Measurements from ENCODE around the gene EPB41.
"Not testable (repeated sequence)": the region's sequence is repeated elsewhere in the genome, so short reads cannot be mapped to it uniquely, and the experiment has no call there.

EPB41 gene

DNA sequence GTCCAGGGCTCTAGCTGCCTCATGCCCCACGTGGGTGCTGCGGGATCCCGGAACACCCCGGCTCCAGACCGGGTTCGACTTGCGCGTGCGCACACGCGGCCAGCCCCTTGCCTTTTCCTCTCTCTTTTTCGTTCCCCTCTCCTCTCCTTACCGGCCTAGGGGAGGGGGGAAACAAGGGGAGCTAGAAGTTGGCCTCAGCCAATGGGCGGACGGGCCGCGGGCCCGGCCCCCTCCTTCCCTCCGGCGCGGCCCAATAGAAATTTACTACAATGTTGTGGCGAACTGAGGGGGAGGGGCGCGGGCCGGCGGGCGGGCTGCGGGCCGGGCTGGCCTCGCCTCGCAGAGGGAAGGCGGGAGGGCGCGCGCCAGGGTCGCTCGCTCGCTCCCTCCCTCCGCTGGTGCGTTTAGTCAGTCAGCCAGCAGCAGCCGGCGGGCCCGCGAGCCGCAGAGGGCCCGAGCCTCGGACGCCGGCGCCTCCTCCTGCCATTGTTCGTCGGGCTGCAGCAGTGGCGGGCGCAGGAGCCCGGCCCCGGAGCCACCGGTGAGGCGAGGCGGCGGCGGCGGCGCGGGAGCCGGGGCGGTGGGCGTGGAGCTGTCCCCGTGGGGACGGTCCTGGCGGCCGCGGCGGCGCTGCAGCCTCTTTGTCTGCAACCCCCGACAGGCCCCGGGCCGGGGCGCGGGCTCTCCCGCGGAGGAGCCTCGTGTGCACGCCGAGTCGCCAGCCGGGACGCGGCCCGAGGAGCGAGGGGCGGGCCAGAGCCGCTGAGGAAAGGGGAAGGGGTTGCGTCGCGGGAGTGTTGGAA lies at the start of gene EPB41:
TSS of gene EPB41 (plus strand) at position 342 of the 803 bp plus-strand sequence. CDS start 72,869 bp downstream, outside the sequence.
- Histone ChIP-seq H3K27ac (peak within 1 kb of the TSS in 16 of 21 experiments; percentile 9 to 76 (median 55)), H3K4me3 (peak within 1 kb of the TSS; percentile 52 to 94 (median 62))

DNA sequence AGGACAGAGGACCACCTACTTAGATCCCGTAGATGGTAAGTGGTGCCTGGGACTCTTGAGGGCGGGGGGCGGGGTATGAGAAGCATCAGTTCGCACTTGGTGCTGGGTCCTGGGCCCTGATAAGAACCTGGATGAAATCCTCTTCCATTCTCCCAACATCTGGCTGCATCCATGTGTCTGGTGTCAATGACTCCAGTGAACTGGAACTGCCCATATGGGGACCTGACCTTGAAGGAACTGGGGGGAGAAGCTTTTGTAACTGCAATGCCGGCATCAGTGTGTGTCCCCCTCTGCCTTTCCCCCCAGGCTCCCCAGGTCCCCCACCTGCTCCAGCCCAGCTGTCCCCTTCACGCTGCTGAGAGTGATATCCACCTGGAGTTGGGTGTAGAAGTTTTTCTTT lies 49.7 kb upstream of the EPB41 start:
- no peak overlapping the region for H3K27ac ChIP-seq
- no peak overlapping the region for H3K4me3 ChIP-seq

DNA sequence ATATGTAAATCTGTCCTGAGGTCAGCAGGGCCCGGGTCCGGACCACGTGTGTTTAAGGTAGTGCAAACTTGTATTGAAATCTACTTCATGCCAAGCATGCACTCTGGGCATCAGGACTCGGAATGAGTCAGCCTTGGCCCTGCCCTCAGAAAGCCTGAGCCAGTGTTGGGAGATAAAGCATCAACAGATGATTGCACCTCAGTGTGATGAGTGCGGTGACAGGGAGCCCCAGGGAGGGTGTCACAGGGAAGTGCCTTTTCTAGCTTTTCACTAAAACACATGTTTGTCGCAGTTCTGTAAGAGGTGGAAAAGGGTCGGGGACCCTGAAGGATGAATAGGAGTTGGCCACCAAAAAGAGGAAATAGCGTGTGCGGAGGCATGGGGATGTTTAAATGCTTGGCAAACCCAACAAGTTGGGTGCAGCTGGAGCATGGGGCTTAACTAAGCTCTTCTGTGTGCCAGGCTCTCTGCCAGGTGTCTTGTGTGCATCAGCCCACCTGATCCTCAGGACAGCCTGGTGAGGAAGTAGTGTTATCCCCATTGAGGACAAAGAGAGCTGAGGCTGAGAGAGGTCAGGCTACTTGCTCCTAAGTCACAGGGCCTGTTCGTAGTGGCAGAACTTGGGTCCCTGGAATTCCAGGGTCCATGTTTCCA lies 48.2 kb upstream of the EPB41 start:
- H3K27ac ChIP-seq, result no peak overlapping the region
- no peak overlapping the region for H3K4me3 ChIP-seq

DNA sequence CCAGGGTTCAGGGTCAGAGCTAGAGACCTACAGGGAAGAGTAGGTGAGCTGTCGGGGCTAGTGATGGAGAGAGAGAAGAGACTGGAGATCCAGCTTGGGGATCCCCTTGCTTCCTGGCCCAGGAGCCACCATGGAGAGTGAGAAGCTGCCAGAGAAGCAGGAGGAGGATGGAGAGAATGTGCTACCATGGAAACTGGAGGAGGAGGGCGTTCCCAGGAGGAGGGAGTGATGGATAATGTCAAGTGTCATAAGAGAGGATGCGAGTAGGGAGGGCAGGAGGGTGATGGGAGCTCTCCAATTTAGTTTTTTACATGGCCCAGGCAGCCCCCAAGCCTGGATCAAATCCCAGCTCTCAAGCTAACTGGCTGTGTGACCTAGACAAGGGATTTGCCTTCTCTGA lies 46.5 kb upstream of the EPB41 start:
- Histone ChIP-seq H3K4me3 (no peak overlapping the region), H3K27ac (no peak overlapping the region)

DNA sequence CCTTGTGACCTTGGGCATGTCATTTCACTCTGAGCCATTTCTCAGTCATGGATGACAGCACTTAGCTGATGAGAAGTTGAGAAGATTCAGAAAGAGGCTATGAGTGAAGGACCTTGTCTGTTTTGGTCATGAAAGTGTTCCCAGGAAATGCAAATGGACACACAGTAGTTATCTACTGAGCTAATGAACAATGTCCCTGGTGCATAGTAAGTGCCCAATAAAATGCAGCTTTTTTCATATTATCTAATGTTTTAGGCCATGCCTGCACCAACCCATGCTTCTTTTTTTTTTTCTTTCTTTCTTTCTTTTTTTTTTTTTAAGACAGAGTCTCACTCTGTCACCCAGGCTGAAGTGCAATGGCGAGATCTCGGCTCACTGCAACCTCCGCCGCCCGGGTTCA lies 44.4 kb upstream of the EPB41 start:
- Histone ChIP-seq H3K27ac (no peak overlapping the region), H3K4me3 (no peak overlapping the region)

DNA sequence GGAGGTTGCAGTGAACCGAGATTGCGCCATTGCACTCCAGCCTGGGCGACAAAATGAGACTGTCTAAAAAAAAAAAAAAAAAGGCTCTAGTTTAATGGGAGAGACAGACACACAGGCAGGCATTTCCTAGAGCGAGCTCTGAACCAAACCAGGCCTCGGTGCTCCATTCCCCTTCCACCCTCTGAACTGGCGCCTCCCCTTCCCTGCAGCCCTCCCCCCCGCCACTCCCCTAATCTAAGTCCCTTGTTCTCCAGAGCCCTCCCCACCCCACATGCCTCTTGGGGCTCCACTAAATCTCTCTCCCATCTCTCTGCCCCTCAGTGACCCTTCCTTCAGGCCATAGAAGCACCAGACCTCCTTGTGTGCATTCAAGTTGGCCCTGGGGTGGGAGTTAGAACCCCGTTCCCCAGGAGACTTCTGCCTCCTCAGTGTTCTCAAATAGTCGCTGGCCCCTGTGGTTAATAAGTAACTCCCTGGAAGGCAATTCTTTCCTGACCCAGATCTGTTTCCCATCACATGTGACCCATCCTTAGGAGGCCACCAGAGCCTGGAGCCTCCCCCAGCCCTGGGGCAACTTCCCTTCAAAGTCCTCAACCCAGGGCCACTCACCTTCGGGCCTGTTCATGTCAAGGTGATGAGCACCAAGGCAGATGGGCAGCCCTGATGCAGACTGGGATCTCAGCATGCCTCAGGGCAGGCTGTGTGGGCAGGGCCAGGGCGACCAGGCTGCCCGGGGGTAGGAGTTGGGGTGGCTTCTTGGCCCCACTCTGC lies 42.6 kb upstream of the EPB41 start:
- no peak overlapping the region for H3K4me3 ChIP-seq
- no peak overlapping the region for H3K27ac ChIP-seq

DNA sequence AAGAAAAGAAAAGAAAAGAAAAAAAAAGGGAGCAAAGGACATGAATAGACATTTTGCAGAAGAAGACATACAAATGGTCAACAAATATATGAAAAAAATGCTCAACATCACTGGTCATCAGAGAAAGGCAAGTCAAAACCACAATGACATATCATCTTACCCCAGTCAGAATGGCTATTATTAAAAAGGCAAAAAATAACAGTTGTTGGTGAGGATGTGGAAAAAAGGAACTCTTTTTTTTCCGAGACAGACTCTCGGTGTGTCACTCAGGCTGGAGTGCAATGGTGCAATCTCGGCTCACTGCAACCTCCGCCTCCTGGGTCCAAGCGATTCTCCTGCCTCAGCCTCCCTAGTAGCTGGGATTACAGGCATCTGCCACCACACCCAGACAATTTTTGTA lies 39.2 kb upstream of the EPB41 start:
- H3K27ac ChIP-seq, H3K4me3 ChIP-seq: not testable (repeated sequence)

DNA sequence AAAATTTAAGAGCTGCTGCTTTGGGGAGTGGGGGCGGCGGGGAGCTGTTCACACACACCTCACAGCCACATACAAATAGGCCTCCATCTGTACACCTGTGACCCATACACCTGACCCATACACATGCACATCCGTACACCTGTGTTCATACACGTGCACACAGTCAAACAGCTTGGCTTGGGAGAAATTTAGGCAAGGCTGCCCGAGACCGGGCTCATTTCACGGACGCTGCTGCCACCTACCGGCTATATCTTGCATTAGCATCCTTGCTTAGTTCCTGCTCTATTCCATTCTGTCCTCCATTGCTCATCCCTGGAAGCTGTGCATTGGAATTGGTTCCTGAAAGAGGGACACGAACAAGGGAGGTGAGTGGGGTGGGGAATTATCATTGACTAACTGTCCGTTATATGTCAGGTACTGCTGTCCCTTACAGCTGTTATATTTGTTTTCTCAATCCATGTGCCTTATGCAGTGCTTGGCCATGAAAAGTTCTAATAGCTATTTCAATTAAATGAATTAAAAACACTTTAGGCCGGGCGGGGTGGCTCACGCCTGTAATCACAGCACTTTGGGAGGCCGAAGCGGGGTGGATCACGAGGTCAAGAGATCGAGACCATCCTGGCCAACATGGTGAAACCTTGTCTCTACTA lies 37.1 kb upstream of the EPB41 start:
- H3K4me3 ChIP-seq, result no peak overlapping the region

DNA sequence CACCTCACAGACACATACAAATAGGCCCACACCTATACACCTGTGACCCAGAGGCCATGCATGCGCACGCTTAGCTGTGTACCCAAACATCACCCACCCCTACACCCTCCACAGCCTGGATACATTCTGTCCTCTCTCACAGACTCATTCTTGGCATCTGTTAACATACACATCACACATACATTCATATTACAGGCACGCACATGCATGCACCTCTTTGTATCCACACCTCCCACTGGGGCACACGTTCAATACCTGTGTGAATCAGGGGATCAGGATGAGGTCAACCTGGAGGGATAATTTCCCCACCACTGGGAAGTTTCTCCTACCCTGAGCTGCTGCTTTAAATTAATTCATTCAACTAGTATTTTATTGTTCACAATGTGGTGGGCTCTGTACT lies 35.6 kb upstream of the EPB41 start:
- no peak overlapping the region for H3K4me3 ChIP-seq
- no peak overlapping the region for H3K27ac ChIP-seq

More for the DNA sequence above, 37.1 kb upstream of the EPB41 start:
- H3K27ac ChIP-seq, result no peak overlapping the region

DNA sequence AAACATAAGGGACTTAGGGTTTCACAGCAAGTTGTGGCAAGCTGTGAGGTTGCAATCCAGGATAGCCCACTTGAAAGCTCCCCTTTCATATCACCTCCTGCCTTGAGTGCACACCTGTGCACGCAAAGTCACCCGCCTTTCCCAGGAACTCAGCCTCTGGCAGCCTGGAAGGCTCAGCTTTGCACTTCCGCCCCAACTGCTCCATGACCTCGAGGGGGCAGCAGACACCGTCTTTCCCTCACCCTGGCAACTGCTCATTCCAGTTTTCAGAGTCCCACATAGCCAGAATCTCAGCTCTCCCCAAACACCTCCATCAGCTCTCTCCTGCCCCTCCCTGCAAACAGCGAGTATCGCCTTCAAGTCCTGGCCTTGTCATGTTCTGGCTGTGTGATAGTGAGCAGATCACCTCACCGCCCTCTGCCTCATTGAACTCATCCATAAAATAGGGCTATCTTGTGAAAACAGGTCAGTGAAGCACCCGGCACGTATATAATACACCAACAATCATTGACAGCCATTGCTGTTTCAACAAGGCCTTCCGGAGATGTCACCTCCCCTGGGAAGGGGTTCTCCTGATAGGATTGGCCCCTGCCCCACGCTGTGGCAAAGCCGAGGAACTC lies 32.2 kb upstream of the EPB41 start:
- Histone ChIP-seq H3K4me3 (no peak overlapping the region), H3K27ac (peak overlapping the region in 1 of 21 experiments; percentile 6)

DNA sequence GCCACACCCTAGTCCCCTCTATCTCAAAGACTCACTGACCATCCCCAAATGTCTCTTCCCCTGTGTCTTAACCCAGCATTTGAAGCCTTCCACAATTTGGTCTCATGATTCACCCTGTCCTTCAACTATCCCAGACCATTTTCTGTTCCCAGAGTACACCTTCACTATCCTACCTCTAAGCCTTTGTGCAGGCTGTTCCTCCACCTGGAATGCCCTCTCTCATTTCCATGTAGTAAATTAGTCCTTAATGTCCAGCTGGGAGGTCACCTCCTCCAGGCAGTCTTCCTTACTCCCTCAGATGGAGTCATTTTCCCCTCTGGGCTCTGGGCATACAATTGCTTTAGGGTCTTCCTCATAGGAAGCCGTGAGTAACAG lies 31.1 kb upstream of the EPB41 start:
- no peak overlapping the region for H3K27ac ChIP-seq

DNA sequence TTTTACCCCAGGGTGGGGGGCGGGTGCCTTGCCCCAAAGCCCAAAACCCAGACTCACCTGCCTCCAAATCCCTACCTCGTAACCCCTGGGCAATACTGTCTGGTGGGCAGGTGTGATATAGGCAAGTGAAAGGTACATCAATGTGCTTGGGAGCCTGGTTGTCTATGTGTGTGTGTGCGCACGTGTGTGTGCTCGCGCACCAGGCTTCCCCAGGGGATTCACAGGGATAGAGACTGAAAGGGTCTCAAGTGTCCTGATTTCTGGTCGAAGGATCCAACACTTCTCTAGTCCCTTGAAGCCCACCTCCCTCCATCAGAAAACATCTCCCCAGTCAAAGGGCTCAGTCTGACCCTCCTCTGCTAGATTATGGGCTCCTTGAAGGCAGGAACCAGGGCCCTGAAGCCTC lies 28.9 kb upstream of the EPB41 start:
- Histone ChIP-seq H3K27ac (peak overlapping the region in 5 of 21 experiments; percentile 22 to 90 (median 56)), H3K4me3 (no peak overlapping the region)

More for the DNA sequence above, 31.1 kb upstream of the EPB41 start:
- H3K4me3 ChIP-seq, result no peak overlapping the region

DNA sequence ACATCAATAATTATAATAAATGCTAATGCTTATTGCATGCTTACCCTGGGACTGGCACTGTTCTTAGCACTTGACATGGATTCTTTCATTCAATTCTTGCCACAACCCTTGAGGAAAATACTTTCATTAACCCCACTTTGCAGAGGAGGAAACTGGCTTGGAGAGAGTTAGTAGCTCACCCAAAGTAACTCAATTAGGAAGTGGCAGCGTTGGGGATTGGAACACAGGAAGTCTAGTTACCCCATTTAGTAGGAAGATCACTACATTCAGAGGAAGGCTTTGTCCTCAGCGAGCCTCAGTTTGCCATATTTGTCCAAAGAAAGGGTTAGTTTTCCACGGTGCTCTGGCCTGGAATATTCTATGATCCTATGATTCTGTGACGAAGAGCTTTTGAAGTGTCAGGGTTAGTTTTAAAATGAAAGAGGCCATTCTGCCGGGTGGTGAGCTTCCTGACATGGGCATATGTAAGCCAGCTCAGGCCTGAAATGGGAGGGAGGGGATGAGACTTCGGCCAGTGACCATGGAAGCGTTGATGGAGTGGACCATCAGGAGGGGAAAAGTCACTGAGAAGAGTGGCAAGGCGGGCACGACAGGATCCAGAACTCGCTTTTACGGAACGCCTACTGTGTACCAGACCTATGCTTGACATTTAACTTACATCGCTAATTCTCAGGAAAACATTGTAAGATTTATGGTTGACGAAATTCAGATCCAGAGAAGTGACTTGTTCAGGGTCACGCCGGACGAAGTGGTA lies 28.2 kb upstream of the EPB41 start:
- Histone ChIP-seq H3K27ac (peak overlapping the region in 19 of 21 experiments; percentile 74 to 92 (median 82)), H3K4me3 (peak overlapping the region in 6 of 7 experiments; percentile 52 to 92 (median 82))

DNA sequence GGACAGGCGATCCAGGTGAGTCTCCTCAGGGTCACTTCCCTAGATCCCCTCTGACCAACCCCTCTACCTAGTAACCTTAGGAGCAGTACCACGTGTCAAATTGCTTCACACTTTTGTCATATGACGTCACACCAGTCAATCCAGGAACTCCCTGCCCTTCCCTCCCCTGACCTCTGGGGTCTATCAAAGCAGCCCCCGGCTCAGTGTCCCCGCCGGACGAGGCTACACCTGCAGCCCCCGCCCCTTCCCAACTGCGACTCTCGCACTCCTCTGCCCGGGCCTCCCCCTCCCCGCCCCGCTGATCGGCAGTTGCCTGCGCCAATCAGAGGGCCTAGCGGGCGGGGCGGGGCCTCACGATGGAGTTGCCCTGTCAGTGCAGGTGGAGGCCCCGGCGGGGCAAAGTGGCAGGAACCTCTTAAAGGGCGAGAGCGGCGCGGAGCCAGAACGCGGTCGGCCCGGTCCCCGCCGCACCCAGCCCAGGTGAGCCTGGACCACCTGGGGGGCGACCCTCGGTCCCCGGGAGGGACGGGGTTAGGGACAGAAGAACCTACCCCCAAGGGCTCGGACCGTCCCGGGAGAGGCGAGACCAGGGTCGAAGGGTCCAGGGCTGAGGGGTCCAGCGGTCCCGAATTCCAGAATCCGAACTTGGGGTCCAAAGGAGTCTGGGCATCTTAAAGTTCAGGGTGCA lies 27.5 kb upstream of the EPB41 start:
- H3K27ac ChIP-seq, result peak overlapping the region; percentile 35 to 92 (median 82)
- peak overlapping the region; percentile 52 to 92 (median 80) for H3K4me3 ChIP-seq

DNA sequence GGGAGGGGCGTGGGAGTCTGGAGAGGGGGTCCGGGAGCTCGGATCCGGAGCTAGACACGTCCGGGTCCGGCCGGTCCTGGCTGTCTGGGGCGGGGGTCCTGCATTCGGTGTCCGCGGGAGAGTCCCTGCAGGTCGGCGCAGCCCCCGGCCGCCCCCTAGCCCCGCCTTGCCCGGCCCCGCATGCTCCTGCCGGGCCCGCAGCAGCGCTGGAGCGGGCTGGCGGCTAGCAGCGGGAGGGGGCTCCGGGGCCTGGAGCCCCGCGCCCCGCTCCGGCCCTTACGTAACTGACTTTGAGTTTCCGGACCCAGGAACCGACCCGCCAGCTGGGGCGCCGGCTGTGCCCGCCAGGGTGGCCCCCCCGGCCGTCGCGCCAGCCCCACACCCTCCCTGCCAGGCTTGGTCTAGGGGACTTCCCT lies 26.9 kb upstream of the EPB41 start:
- Histone ChIP-seq H3K27ac (peak overlapping the region; percentile 35 to 92 (median 82)), H3K4me3 (peak overlapping the region; percentile 52 to 92 (median 80))

DNA sequence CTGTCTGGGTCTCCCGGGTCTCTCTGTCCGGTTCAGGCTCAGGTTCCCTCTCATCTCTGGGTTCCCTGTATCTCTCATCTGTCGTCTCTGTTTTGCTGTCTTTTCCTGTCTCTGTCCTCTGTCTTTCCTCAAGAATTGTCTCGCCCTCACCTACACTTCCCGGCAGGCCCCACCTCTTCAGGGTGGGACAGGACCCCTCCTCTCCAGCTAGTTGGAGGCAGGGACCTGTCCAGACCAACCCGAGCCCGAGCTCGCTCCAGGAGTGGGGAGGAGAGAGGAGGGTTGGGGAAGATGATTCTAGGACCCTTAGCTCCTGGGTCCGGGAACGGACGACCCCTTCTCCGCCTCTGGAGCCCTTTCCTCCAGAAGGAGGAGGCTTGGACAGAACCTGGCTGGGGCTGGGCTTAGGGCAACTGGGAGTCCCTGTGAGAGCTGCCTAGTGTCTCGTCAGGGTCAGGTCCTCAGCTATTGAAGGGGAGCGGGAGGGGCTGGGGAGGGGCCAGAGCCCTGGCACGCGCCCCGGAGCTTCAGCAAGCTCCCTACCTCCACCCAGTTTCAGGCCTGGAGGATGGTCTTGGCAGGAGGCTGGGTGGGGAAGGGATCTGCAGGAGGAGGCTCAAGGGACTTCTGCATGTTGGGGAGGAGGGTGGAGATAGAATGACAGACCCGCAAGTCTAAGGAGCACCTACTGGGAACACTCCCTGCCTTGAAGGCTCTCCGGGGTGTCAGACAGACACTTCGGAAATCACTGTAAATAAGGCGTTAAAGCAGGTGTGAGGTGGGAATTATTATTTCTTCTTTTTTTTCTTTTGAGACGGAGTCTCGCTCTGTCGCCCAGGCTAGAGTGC lies 26.3 kb upstream of the EPB41 start:
- Histone ChIP-seq H3K4me3 (peak overlapping the region; percentile 52 to 92 (median 80)), H3K27ac (peak overlapping the region; percentile 35 to 92 (median 82))

DNA sequence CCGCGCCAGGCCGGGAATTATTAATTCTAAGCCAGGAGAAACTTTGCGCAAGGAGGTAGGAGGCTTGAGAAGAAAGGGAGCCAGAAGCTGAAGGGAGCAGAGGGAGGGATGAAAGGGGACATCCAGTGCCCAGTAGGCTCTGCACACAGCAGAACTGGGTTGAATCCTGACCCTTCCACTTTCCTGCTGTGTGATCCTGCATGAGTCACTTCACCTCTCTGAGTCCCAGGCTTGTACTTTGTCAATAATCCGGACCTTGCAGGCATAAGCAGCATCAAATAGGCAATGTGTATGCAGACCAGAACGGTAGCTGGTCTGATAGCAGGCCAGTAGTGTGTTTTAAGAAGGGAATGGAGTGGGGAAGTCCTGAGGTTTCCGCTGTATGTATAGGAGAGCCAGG lies 25.5 kb upstream of the EPB41 start:
- no peak overlapping the region for H3K27ac ChIP-seq
- H3K4me3 ChIP-seq, result no peak overlapping the region
